ENCODE data around the gene PGM2L1.
A peak's percentile ranks its signal among the peaks of the same experiment; 100 is the strongest.
"Not testable (repeated sequence)": the region's sequence is repeated elsewhere in the genome, so short reads cannot be mapped to it uniquely, and the experiment has no call there.

The PGM2L1 gene

GRCh38 chr11:74398244-74399159 lies at the start of gene PGM2L1:
TSS of gene PGM2L1 (minus strand) at chr11:74398433. CDS start at chr11:74398161, 272 bp downstream.
- peak; percentile 97 for DNase-seq

- DNase-seq: no peak
Measured at GRCh38 chr11:74447720-74448119, 49.5 kb upstream of the PGM2L1 start.

DNA sequence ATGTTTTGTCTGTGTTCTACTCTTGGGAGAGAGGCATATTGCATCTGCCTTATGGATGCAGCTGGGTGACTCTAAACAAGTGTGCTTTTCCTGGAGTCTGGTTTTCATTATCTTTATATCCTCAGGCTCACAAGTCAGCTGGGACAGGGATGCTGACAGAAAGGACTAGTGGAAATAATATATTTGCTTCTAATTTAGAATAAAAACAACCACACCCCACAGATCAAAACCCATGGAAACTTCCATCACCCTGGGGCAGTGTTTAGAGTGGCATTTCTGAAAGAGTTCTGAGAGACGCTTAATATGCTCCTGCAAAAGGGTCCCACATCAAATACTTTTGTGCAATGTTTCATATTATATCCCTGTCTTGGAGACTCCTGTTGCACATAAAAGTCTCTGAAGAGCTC lies 48.3 kb upstream of the PGM2L1 start:
- DNase-seq: no peak

DNA sequence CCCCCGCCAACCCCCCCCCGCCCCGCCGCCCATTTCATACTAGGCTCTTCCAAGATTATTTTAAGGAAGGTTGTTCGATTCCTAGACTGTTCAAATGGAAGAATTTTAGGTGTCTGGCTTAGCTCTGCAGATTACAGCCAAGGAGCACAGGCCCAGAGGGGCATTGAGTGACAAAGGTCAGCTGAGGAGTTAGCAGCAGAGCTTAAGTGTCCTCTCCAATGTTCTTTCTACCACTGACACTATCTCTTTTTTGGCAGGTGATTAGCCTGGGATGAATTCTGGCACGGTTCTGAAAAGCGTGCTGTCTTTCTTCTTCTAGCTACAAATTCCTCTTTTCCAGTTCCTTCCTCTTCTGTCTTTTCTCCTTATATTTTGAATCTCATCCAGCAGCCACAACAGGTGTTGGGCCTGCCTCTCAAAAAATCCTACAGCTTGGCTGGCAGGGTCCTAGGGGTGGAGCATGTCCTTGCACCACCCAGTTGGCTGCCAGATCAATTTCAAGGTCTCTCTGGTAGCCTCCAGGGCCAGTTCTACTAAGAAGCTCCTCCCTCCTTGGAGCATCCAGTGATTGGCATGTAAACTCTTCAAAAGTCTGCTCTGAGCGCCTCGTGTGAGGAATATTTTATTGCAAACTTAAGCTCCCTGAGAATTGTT lies 46.1 kb upstream of the PGM2L1 start:
- DNase-seq: no peak

DNA sequence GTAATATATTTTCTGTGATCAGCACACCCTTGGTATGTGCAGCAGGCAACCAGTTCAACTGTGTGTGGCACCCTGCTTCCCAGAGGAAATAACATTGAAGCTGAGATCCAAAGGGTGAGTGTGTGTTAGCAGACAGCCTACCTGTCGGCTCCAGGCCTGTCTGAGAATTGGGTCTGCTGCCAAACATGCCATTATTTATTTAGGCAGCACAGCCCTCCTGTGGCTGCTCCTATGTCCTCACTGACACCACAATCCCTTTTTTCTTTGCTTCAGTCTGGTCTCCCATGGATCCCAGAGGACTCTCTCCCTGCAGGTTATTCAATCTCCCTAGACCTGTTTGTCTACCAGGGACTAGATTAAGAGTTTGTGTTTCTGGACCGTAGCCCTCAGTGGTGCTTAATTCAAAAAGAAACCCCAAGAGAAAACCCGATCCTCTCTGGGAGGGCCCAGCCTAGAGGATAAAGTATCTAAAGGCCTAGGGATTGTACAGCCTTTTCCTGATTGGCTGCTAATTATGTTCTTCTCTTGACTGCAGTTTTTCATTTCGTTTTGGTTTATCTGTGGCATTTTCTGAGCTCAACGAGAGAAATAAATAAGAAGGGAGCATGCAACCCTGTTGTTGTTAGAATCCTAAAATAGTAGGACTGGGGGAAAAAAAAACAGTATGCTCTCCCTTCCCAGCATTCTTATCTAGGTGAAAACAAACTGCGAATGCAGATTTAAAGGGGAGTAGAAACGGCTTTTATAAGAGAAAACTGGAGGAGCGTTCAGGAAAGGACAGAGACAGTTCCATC lies 45.0 kb upstream of the PGM2L1 start:
- peak; percentile 76 for DNase-seq

DNA sequence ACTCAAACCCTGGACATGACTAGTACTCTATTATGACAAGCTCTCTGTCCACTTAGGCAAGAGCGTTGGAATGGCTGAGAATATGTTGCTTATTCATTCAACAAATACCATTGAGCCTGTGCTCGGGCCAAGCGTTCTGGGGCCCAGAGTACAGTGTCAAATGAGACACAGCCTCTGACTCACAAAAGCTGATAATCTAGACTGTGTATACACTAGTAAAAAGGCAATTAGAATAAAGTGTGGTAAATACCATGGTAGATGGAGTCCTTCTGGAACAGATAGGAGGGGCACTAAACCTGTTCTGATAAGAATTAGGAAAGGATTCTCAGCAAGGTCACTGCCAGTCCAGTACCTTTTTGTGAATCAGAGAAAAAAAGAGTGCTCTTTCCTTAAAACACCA lies 44.4 kb upstream of the PGM2L1 start:
- no peak for DNase-seq

GRCh38 chr11:74438681-74439080 lies 40.4 kb upstream of the PGM2L1 start:
- no peak for DNase-seq

DNA sequence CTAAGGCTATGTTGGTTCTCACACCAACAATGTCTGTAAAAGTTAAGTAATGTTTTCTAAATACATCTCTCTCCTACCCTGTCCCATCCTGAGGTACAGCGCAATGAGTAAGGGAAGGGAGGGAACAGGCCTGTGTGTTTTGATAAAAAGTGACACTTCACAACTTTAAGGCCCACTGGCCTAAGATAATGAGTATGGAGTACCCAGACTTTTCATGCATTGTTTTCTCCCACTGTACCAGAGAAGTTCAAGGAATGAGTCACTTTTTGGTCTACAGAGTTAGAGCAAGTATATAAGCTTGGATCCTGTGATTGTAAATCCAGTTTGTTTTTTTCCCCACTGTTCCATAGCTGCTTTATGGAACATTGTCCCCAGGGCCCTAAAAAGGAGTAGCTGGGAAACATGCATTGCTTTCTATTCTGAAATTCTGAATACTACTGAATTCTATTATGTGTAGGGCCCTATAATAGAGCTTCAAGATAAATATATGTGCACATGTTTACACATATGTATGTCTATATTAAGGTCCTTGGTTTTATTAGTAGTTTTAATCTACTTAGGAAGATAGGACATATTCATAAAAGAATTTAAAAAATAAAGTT lies 39.3 kb upstream of the PGM2L1 start:
- no peak for DNase-seq

- DNase-seq: no peak
Measured at GRCh38 chr11:74434528-74434927, 36.3 kb upstream of the PGM2L1 start.

DNA sequence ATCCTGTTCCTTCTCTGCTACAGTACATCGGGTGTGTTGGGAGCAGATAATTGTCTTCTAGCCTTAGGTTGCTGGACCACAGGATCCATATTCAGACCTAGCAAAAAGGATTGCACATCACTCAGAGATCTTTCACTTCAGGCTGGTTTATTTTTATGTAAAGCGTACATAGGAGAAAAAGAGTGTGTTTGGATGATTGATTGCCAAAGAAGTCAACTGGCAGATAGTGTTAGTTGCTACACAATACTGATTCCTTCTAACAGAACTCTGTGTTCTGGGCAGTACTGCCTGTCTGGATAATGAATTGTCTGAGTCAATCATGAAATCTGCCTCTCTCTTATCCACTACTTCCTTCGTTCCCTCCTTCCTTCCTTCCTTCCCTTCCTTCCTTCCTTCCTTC lies 31.0 kb upstream of the PGM2L1 start:
- no peak for DNase-seq

- DNase-seq: no peak
Measured at GRCh38 chr11:74427384-74427886, 29.2 kb upstream of the PGM2L1 start.

DNA sequence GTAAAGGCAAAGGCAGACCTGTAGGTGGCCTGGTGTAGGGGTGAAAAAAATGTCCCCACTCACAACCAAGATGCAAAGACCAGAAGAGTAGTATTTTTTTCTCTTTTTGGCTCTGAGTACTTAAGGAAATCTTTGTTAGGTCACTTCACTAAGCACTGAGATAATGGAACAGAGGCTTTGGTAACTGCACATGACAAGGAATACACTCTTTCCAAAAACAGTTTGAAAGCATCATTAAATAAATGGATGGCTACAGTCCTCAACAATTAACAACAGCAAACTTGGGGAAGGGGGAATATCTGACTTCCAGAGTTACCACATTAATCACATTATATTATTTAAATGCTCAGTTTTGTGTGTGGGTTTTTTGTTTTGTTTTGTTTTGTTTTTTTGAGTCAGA lies 26.9 kb upstream of the PGM2L1 start:
- DNase-seq: no peak

GRCh38 chr11:74418509-74418895 lies 20.3 kb upstream of the PGM2L1 start:
- no peak for DNase-seq

GRCh38 chr11:74417860-74418508 lies 19.8 kb upstream of the PGM2L1 start:
- peak; percentile 61 for DNase-seq

DNA sequence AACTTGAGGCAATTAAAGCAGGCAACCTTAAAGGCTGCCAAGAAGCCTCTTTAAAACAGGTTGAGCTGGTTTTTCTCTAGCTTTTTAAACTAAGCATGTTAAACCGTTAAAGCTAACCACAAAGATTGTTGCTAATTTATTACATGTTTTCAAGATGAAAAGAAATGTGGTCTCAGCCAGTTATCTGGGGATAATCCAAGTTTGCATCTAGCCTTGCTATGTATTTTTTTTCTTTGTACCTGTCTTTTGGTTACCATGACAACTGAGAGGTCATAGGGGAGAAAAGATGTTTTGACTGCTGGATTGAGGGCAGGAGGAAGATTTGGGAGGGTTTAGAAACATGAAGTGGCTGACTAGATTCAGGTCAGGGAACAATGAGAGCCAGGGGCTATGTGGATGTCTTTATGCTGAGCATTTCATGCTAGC lies 19.2 kb upstream of the PGM2L1 start:
- no peak for DNase-seq

GRCh38 chr11:74416974-74417373 lies 18.7 kb upstream of the PGM2L1 start:
- DNase-seq: not testable (repeated sequence)

GRCh38 chr11:74412733-74413359 lies 14.6 kb upstream of the PGM2L1 start:
- DNase-seq: no peak

GRCh38 chr11:74412321-74412720 lies 14.1 kb upstream of the PGM2L1 start:
- no peak for DNase-seq

DNA sequence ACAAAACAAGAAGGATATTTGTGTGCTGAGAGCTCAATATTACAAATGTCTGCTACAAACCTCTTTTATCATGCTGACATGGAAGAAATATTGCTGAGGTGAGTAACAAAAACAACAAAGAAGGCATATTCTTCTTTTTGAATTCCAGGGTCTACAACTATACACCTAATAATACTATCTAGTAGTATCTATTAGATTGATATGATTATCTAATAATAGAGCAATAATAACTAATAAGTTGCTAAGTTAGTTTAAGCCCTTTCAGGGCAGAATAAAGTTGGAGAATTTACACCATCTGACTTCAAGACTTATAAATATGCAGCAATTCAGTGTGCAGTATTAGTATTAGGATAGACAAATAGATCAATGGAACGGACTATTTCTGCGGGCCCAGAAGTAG lies 11.4 kb upstream of the PGM2L1 start:
- no peak for DNase-seq

- peak; percentile 55 for DNase-seq
Measured at GRCh38 chr11:74403607-74404321, 5.5 kb upstream of the PGM2L1 start.

DNA sequence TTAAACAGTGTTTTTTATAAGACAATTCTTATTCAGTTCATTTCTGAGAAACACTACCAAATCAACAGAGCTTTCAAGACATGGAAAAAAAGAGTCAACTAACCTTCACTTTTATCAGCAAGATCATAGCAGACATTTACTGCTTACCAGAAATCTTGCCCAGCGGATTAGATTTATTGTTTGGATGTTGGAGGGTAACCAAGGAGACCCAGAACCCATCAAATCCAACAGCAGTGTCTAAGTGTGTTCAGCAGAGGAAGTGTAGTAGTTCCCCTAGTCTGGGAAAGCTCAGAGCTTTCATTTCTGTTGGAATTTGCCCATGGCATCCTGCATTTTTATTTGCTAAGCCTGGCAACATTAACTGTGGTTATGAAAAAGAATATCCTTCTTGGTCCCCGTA lies 2.4 kb upstream of the PGM2L1 start:
- DNase-seq: no peak
